ENCODE measurements around the gene ARFRP1. TPM values are rescaled to one million over a fixed set of nuclear protein-coding genes. Genes with fewer than 3 reads are reported as not detected.

The ARFRP1 gene
- total and polyA plus RNA-seq, 2 of the 4 experiments (the other 2 are of a cell fraction) = 25.3 to 36.6 TPM

- Histone ChIP-seq H3K4me1 (ENCODE audit: control insufficient read depth, insufficient read depth, low read length) (peaks cover 10% of the 10 kb centered on the region), H2BK120ac (ENCODE audit: low read depth, low read length) (no peak overlapping the region), H3K36me3 (ENCODE audit: control insufficient read depth, insufficient read depth, low read length) (peaks cover 40% of the 10 kb centered on the region), H2AK9ac (replicated peaks; ENCODE audit: low read depth, low read length, poor library complexity) (peak overlapping the region; percentile 72), H4K5ac (ENCODE audit: low read depth, low read length) (no peak overlapping the region), H3K27ac (ENCODE audit: insufficient read depth, low read length) (no peak overlapping the region), H3K18ac (ENCODE audit: low read depth, low read length) (no peak overlapping the region), H4K8ac (ENCODE audit: low read depth in 2 of 2, low read length in 2 of 2) (no peak overlapping the region), H3K9ac (ENCODE audit: low read depth, low read length) (no peak overlapping the region), H2AFZ (replicated peaks; ENCODE audit: low read length, poor library complexity) (peak overlapping the region; percentile 58), H3K9me3 (ENCODE audit: control insufficient read depth, insufficient read depth, low read length) (no peaks in the 10 kb centered on the region), H4K20me1 (ENCODE audit: insufficient read depth, low read length) (peaks cover 36% of the 10 kb centered on the region), H2AK5ac (ENCODE audit: low read depth, low read length) (no peak overlapping the region), H3K79me1 (ENCODE audit: low read depth in 1 of 2, low read length in 2 of 2) (peaks cover 13 to 32% of the 10 kb centered on the region in 2 experiments; a peak in 3 of 4 replicates), H3K56ac (ENCODE audit: extremely low read depth, insufficient read depth, low read length) (no peak overlapping the region), H3K4me3 (ENCODE audit: insufficient read depth, low read depth, low read length) (no peak overlapping the region), H2BK5ac (ENCODE audit: low read depth, low read length, poor library complexity, severe bottlenecking) (no peak overlapping the region), H2BK20ac (ENCODE audit: low read depth, low read length) (no peak overlapping the region), H3K9me1 (ENCODE audit: insufficient read depth, low read length) (peaks cover 8% of the 10 kb centered on the region), H3K4ac (ENCODE audit: low read depth, low read length) (no peak overlapping the region), H3K23ac (ENCODE audit: low read depth, low read length) (no peak overlapping the region), H3K27me3 (ENCODE audit: control insufficient read depth, insufficient read depth, low read length) (no peaks in the 10 kb centered on the region), H3K4me2 (ENCODE audit: low read depth, low read length) (no peak overlapping the region), H2BK15ac (ENCODE audit: low read depth, low read length) (no peak overlapping the region), H3K14ac (replicated peaks; ENCODE audit: low read depth, low read length) (no peak overlapping the region), H4K91ac (ENCODE audit: insufficient read depth, low read depth, low read length) (no peak overlapping the region)
- BruUV-seq (replicated peaks) = no TSS peak
- ChIA-PET POLR2A (ENCODE audit: unreplicated experiment) (no interaction called here), CTCF (no interaction called here)
- no peak for ATAC-seq (ENCODE audit: low read depth)
- DNase-seq = no peak
- dilution Hi-C loops (cut with HindIII; ENCODE audit: low sequenced_read_pairs, unreplicated experiment) = no loop called here
- intact Hi-C loops (cut with micrococcal nuclease) = no loop called here
- TF ChIP-seq NFE2L2 (IDR thresholded peaks at IDR 0.05; ENCODE audit: low read depth, low read length) = no peak
- TF ChIP-seq RCOR1 (IDR thresholded peaks at IDR 0.05; ENCODE audit: insufficient replicate concordance, low read length) = no peak
- in situ Hi-C loops (cut with MboI; ENCODE audit: low sequenced_read_pairs) = no loop called here
- WGBS, 2 experiments (ENCODE audit: extremely low coverage in 2 of 2, insufficient read length in 1 of 2) = 65% methylated on average over 18 of the region's 30 CpGs; no CpG with 5 or more reads in 1 of the 2 experiments
These were observed 29.3 kb upstream of the ARFRP1 start for GRCh38 chr20:63736893-63737694.
